Left cardiac atrium (tissue), 4 donors: ENCODE results near the gene CKAP2. TPM values are rescaled to one million over a fixed set of nuclear protein-coding genes. Genes with fewer than 3 reads are reported as not detected.
"Not testable (repeated sequence)": the region's sequence is repeated elsewhere in the genome, so short reads cannot be mapped to it uniquely, and the experiment has no call there.

Source experiments
- ATAC-seq, 2 donors: fragments of 200-7000 bp; cut with Tn5 transposase; one replicate each; pipeline ENCODE4 v1.9.1; 2020; ENCODE audit warnings: mild to moderate bottlenecking in 2 of 2, moderate library complexity in 2 of 2
- DNase-seq: peaks from one replicate; pipeline ENCODE4 v3.0.0-alpha.2; 2020
- intact Hi-C, 2 donors: fragments of 100-400 bp; cut with DNase I; formaldehyde crosslinking; loops; one replicate each; pipeline versions ENCODE4 v1.14.1 to v1.15.1; 2022 to 2023
- total RNA-seq, 2 donors: library from RNA; stranded (reverse); fragmentation: NEBNext Ultra II Directional; extraction: Animal tissue kit (Norgen Biotek cat#: 25700); gene quantifications; one replicate each; pipeline ENCODE4 v1.2.1, GENCODE V29; 2021
- donor health status: DM: no; HTN: yes; CAD: no.
- donor health status: DM: no; HTN: yes; CAD: no; lungs with severe emphysema.
- donor health status: DM: yes; HTN: yes; CAD: no.
- donor health status: Dilated cardiomyopathy.

The CKAP2 gene
- total RNA-seq, 2 donors from 2014 or later, result 6.0 to 8.9 TPM

GRCh38 chr13:52510221-52510797, 55.0 kb downstream of the CKAP2 start:
- DNase-seq, intact Hi-C loops, ATAC-seq: not testable (repeated sequence)

- ATAC-seq, DNase-seq, intact Hi-C loops: not testable (repeated sequence)
Observed at GRCh38 chr13:52511598-52511997, 56.3 kb downstream of the CKAP2 start.

- DNase-seq, ATAC-seq, intact Hi-C loops: not testable (repeated sequence)
Observed at GRCh38 chr13:52513957-52514596, 58.8 kb downstream of the CKAP2 start.

GRCh38 chr13:52523323-52523722, 68.0 kb downstream of the CKAP2 start:
- DNase-seq, intact Hi-C loops, ATAC-seq: not testable (repeated sequence)

Other genes starting within 250 kb of the CKAP2 start
- gene THSD1, start 49.3 kb upstream of the CKAP2 start, total RNA-seq, result 1 to 10 TPM; 6.4 to 7.2 TPM
- gene VPS36, start 4.8 kb upstream of the CKAP2 start, total RNA-seq, result 10 to 100 TPM; 34.1 to 38.5 TPM
- 1 to 10 TPM; 3.6 to 4.3 TPM for gene HNRNPA1L2, start 187.0 kb downstream of the CKAP2 start, total RNA-seq
- gene SUGT1, start 197.4 kb downstream of the CKAP2 start, total RNA-seq, result 10 to 100 TPM; 48.7 to 56.2 TPM